ENCODE results near the gene SLC46A1.

- no peak for TF ChIP-seq CTCF (conservative IDR thresholded peaks at IDR 0.05 in 1 of 2, IDR thresholded peaks at IDR 0.05 in 1 of 2; ENCODE audit: low read depth in 1 of 2, low read length in 2 of 2)
- TF ChIP-seq EZH2 (IDR thresholded peaks at IDR 0.05; ENCODE audit: low read length, missing control alignments) = no peak
Measured at GRCh38 chr17:28368306-28368831, 37.6 kb downstream of the SLC46A1 start.

All from fibroblast of lung (primary cell).